Vagina (tissue), 2 donors: ENCODE data around the gene SLC23A1. TPM values are rescaled to one million over a fixed set of nuclear protein-coding genes. Genes with fewer than 3 reads are reported as not detected.

Experiments used
- DNase-seq, 2 donors: peaks; one replicate each; pipeline ENCODE4 v3.0.0-alpha.2; 2017; ENCODE audit errors: extremely low spot score in 2 of 2
- H3K27ac ChIP-seq: fragments of 200-600 bp; sonication (generic); one replicate; pipeline ENCODE4 v1.5.1; 2019
- H3K27me3 ChIP-seq: fragments of 200-600 bp; sonication (generic); one replicate; pipeline ENCODE4 v1.5.1; 2019
- H3K36me3 ChIP-seq, 2 donors: fragments of 200-600 bp; sonication (generic); one replicate each; pipeline ENCODE4 v1.5.1; 2017 to 2019
- H3K4me1 ChIP-seq: fragments of 200-600 bp; sonication (generic); one replicate; pipeline ENCODE4 v1.5.1; 2019
- H3K4me3 ChIP-seq, 2 donors: fragments of 200-600 bp; sonication (generic); 1 replicate in 1 of 2; 2 replicates in 1 of 2; pipeline ENCODE4 v1.5.1; 2016 to 2019
- H3K9me3 ChIP-seq: fragments of 200-600 bp; sonication (generic); one replicate; pipeline ENCODE4 v1.5.1; 2019
- CTCF ChIP-seq, 3 experiments: fragments of 450-650 bp in 2 of 3; fragments of 200-600 bp in 1 of 3; sonication (generic) in 1 of 3; IDR thresholded peaks; one replicate each; pipeline ENCODE4 v1.5.1; 2017 to 2019; ENCODE audit warnings: antibody characterized with exemption in 3 of 3, mild to moderate bottlenecking in 2 of 3, moderate library complexity in 2 of 3
- POLR2A ChIP-seq, 2 donors: fragments of 450-650 bp; IDR thresholded peaks; one replicate each; pipeline ENCODE4 v1.6.1; 2017; ENCODE audit warnings: antibody characterized with exemption in 2 of 2, mild to moderate bottlenecking in 2 of 2, moderate library complexity in 2 of 2
- POLR2AphosphoS5 ChIP-seq, 2 donors: sonication (generic); formaldehyde crosslinking; IDR thresholded peaks; one replicate each; pipeline ENCODE4 v1.9.0; 2017; ENCODE audit warnings: antibody characterized with exemption in 2 of 2, mild to moderate bottlenecking in 2 of 2, low read depth in 1 of 2; ENCODE audit not compliant: insufficient read depth in 1 of 2
- intact Hi-C: fragments of 100-400 bp; cut with DNase I; formaldehyde crosslinking; loops from one replicate; pipeline ENCODE4 v1.15.1; 2023
- total RNA-seq: library from RNA; depleted of rRNA; stranded (reverse); fragments of >200 nt; gene quantifications from one replicate; pipeline ENCODE4 v1.2.3, GENCODE V29; 2016

Gene SLC23A1
- total RNA-seq, 1 donor from 2014 or later: not detected

- no peak for DNase-seq
- Histone ChIP-seq H3K9me3 (no peaks in the 10 kb centered on the region), H3K4me1 (peaks cover 16% of the 10 kb centered on the region), H3K27me3 (no peaks in the 10 kb centered on the region), H3K4me3 (no peak overlapping the region), H3K36me3 (no peaks in the 10 kb centered on the region), H3K27ac (peak overlapping the region; percentile 82)
- TF ChIP-seq POLR2AphosphoS5 (IDR thresholded peaks at IDR 0.05; ENCODE audit: insufficient read depth in 1 of 2, low read depth in 1 of 2) (no peak), CTCF (IDR thresholded peaks at IDR 0.05) (no peak), POLR2A (IDR thresholded peaks at IDR 0.05) (no peak)
- intact Hi-C loops: no loop called here
Observed at GRCh38 chr5:139402561-139403158, 19.6 kb upstream of the SLC23A1 start.

GRCh38 chr5:139401546-139401945 is 18.4 kb upstream of the SLC23A1 start:
- Histone ChIP-seq H3K27ac (no peak overlapping the region), H3K9me3 (no peaks in the 10 kb centered on the region), H3K4me1 (peaks cover 16% of the 10 kb centered on the region), H3K4me3 (no peak overlapping the region), H3K27me3 (no peaks in the 10 kb centered on the region), H3K36me3 (no peaks in the 10 kb centered on the region)
- DNase-seq: no peak
- TF ChIP-seq POLR2A (IDR thresholded peaks at IDR 0.05) (no peak), CTCF (IDR thresholded peaks at IDR 0.05) (no peak), POLR2AphosphoS5 (IDR thresholded peaks at IDR 0.05; ENCODE audit: insufficient read depth in 1 of 2, low read depth in 1 of 2) (no peak)
- intact Hi-C loops: no loop called here

- H3K27ac ChIP-seq: no peak overlapping the region
- DNase-seq: no peak
- intact Hi-C loops: no loop called here
- H3K4me1 ChIP-seq: peaks cover 21% of the 10 kb centered on the region
- no peaks in the 10 kb centered on the region for H3K36me3 ChIP-seq
- H3K27me3 ChIP-seq: no peaks in the 10 kb centered on the region
- H3K4me3 ChIP-seq: no peak overlapping the region
- TF ChIP-seq POLR2AphosphoS5 (IDR thresholded peaks at IDR 0.05; ENCODE audit: insufficient read depth in 1 of 2, low read depth in 1 of 2) (no peak), CTCF (IDR thresholded peaks at IDR 0.05) (no peak), POLR2A (IDR thresholded peaks at IDR 0.05) (no peak)
- H3K9me3 ChIP-seq: no peaks in the 10 kb centered on the region
Observed at GRCh38 chr5:139399501-139400121, 16.5 kb upstream of the SLC23A1 start.

GRCh38 chr5:139397921-139398320 is 14.8 kb upstream of the SLC23A1 start:
- intact Hi-C loops: no loop called here
- peaks cover 5% of the 10 kb centered on the region for H3K27me3 ChIP-seq
- no peaks in the 10 kb centered on the region for H3K36me3 ChIP-seq
- peaks cover 26% of the 10 kb centered on the region for H3K4me1 ChIP-seq
- no peak for DNase-seq
- no peak for TF ChIP-seq CTCF (IDR thresholded peaks at IDR 0.05)
- TF ChIP-seq POLR2A (IDR thresholded peaks at IDR 0.05): no peak
- TF ChIP-seq POLR2AphosphoS5 (IDR thresholded peaks at IDR 0.05; ENCODE audit: insufficient read depth in 1 of 2, low read depth in 1 of 2): no peak
- no peak overlapping the region for H3K27ac ChIP-seq
- no peak overlapping the region for H3K4me3 ChIP-seq
- no peaks in the 10 kb centered on the region for H3K9me3 ChIP-seq

- no peak overlapping the region for H3K4me3 ChIP-seq
- H3K27me3 ChIP-seq: peaks cover 5% of the 10 kb centered on the region
- no peak for DNase-seq
- TF ChIP-seq POLR2A (IDR thresholded peaks at IDR 0.05) (no peak), CTCF (IDR thresholded peaks at IDR 0.05) (no peak), POLR2AphosphoS5 (IDR thresholded peaks at IDR 0.05; ENCODE audit: insufficient read depth in 1 of 2, low read depth in 1 of 2) (no peak)
- no peaks in the 10 kb centered on the region for H3K36me3 ChIP-seq
- H3K9me3 ChIP-seq: no peaks in the 10 kb centered on the region
- peaks cover 36% of the 10 kb centered on the region for H3K4me1 ChIP-seq
- intact Hi-C loops: no loop called here
- H3K27ac ChIP-seq: no peak overlapping the region
Observed at GRCh38 chr5:139396691-139397090, 13.6 kb upstream of the SLC23A1 start.
